ENCODE results near the gene ANKRD44.
"Not testable (repeated sequence)": the region's sequence is repeated elsewhere in the genome, so short reads cannot be mapped to it uniquely, and the experiment has no call there.

Gene ANKRD44

DNA sequence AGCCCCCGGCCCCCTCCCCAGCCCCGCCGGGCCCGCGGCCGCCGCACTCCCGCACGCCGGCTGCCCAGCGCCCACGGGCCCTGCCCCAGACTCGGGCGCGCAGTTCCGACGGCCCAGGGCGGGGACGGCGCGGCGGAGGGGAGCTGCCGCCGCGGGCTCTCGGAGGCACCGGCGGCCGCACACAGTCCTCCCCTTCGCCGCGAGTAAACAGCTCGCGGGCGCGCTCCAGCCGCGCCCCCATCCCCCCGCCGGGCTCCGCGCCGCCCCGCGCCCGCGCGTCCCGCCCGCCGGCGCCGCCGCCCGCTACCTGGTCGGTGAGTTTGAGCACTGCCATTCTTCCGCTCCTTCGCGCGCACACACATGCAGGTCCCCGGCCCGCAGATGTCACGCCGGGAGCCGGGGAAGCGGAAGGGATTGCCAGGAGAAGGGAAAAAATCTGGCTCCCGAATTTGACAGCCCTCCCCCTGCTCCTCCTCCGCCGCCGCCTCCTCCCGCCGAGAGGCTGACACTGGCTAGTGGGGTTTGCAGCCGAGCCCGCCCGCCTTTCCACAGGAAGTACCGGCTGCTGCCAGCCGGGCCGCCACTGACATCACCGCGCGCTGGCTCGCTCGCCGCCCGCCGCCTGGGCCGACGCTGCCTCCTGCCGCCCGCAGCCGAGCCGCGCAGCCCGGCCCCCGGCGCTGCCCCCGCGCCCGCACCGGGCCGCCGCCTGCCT, at the start of gene ANKRD44:
TSS of gene ANKRD44 (minus strand) at position 510 of the 715 bp plus-strand sequence. CDS start at position 334, 176 bp downstream.
- DNase-seq (ENCODE audit: low read depth) = peak; percentile 86

DNA sequence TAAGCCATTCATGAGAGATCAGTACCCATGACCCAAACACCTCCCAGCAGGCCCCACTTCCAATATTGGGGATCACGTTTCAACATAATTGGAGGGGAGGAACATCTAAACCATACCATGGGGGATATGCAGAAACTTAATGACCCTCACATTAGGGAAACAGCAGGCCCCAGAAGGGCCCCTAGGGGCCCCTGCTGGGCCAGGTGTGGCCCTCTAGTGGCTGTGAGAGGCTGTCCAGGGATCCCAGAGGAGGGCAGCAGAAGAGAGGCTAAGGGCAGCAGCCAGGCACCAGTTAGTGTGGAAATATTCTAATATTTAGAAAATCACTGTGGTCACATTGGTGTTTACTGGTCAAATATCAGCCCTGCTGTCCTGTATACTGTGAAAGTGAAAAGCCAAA, 49.3 kb upstream of the ANKRD44 start:
- DNase-seq (ENCODE audit: low read depth) = no peak

- DNase-seq (ENCODE audit: low read depth) = no peak
Measured at GRCh38 chr2:197358931-197359330, 48.4 kb upstream of the ANKRD44 start.

DNA sequence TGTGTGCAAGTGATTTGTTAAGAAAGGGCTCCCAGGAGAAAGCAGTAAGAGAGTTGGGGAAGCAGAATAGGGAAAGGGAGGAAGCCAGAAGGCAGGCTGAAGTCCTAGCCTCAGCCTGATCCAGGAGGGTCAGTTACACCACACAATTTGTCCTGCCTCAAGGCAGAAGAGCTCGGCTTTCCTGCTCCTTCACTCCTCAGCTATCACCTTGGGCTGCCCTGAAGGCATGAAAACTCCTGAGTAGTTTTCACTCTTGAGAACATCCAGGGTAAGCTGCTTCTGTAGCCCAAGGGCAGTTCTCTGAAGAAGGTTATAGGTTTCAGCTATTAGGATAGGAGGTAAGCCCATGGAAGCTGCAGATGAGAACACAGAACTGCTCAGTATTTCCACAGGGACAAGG, 47.4 kb upstream of the ANKRD44 start:
- no peak for DNase-seq (ENCODE audit: low read depth)

DNA sequence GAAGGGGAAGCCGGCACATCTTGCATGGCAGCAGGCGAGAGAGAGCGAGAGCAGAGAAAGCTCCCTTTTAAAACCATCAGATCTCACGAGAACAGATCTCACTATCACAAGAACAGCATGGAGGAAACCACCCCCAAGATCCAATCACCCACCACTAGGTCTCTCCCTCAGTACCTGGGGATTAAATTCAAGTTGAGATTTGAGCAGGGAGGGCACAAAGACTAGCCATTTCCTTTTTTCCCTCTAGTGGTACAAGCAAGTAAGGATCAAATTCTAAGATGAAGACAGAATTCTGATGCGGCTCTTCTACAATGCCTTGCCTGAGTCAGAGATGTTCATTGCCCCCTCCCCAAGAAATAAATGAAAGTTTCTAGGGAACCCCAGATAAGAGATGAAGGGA, 45.6 kb upstream of the ANKRD44 start:
- DNase-seq (ENCODE audit: low read depth) = no peak

GRCh38 chr2:197354169-197354558, 43.6 kb upstream of the ANKRD44 start:
- DNase-seq (ENCODE audit: low read depth) = no peak

- no peak for DNase-seq (ENCODE audit: low read depth)
Measured at GRCh38 chr2:197353393-197354168, 43.0 kb upstream of the ANKRD44 start.

GRCh38 chr2:197349699-197350098, 39.1 kb upstream of the ANKRD44 start:
- no peak for DNase-seq (ENCODE audit: low read depth)

DNA sequence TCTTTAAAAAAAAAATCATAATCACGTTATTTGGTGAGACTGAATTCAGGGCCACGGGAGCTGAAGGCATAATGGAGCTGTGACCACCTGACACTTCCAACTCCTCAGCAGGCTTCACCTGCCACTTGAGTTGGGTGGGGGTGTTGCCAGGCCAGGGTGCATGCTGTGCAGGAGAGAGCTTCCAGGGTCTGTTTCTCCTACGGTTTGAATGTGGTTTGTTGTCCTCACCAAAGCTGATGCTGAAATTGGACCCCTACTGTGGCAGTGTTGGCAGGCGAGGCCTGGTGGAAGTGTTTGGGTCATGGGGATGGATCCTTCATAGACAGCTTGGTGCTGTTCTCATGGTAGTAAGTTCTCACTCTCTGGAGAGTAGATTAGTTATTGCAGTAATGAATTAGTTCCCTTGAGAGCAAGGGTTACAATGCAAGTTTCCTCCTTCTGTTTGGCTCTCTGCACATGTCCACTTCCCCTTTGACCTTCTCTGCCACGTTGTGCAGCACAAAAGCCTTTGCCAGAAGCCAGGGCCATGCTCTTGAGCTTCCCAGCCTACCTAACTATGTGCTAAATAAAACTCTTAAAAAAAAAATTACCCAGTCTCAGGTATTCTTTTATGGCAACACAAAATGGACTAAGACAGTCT, 38.3 kb upstream of the ANKRD44 start:
- DNase-seq (ENCODE audit: low read depth) = no peak

GRCh38 chr2:197345846-197346370, 35.3 kb upstream of the ANKRD44 start:
- no peak for DNase-seq (ENCODE audit: low read depth)

DNA sequence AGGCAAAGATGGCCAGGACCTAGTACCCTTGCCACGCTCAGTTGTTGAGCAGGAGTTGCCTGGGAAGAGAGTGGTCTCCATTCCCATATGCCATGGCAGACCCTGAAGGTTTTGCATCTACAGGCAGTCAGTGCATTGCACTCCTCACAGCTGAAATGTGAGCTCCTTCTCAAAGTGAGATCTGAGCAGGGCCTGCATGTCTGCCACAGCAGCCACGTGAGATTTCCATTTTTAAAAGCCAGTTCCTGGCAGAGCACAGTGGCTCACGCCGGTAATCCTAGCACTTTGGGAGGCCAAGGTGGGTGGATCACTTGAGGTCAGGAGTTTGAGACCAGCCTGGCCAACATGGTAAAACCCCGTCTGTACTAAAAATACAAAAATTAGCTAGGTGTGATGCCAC, 33.4 kb upstream of the ANKRD44 start:
- DNase-seq (ENCODE audit: low read depth) = not testable (repeated sequence)

DNA sequence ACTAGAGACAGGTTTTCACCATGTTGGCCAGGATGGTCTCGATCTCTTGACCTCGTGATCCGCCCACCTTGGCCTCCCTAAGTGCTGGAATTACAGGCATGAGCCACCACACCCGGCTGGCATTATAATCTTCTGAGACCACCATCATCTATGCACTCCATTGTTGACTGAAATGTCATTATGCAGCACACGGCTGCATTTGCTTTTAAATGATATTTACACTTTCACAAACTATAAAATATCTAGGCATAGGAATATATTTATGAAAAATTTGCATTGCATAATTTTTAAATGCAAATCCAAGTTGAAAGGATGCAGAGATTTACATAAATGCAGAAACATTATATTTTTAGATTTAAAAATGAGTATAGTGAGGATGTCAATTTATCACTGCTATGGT, 30.0 kb upstream of the ANKRD44 start:
- DNase-seq (ENCODE audit: low read depth) = no peak

DNA sequence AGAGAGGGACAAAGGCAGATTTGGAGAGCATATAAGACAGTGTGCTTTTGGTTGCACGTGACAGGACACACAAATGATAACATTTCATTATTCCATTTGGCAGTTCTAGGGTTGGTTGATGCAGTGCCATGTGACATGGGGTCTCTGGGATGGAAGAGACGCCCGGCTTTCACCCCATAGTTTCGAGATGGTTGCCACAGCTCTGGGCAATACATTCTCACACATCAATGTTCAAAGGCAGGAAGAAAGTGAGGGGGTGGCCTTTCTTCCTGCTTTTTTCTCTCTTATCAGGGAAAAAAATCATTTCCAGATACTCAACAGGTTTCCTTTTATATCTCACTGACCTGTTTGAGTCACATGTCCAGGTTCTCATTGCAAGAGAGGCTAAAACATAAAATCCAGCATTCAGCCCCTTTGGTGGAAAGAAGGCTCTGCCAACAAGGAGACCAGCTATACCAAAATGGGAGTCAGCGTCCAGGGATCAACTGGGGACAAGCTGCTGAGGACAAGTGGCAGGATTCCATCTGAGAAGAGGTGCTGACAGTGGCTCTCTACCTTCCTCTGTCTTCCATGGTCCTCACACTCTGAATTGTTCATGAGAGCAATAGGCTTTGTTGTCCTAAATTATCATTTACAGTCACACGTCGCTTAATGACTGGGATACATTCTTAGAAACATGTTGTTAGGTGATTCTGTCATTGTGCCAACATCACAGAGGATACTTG, 29.1 kb upstream of the ANKRD44 start:
- DNase-seq (ENCODE audit: low read depth) = no peak

- DNase-seq (ENCODE audit: low read depth) = no peak
Measured at GRCh38 chr2:197339016-197339415, 28.4 kb upstream of the ANKRD44 start.

- no peak for DNase-seq (ENCODE audit: low read depth)
Measured at GRCh38 chr2:197332641-197333040, 22.1 kb upstream of the ANKRD44 start.

DNA sequence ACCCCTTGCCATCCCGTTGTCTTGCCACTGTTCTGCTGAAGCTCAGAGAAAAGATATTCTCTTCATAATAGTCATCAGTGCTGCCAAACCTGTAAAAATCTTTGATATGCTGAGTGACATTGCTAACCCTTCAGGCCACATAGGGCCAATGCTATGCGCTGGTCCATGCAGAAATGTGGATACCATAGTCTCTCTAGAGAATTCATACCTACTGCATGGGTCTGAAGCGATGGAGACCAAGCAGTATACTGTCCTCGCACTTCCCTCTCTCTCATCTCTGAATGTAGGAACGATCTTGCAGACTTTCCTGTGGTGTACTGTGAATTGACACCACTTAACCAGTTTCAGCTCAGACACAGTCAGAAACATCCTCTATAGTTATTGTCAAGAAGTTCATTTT, 17.9 kb upstream of the ANKRD44 start:
- no peak for DNase-seq (ENCODE audit: low read depth)

DNA sequence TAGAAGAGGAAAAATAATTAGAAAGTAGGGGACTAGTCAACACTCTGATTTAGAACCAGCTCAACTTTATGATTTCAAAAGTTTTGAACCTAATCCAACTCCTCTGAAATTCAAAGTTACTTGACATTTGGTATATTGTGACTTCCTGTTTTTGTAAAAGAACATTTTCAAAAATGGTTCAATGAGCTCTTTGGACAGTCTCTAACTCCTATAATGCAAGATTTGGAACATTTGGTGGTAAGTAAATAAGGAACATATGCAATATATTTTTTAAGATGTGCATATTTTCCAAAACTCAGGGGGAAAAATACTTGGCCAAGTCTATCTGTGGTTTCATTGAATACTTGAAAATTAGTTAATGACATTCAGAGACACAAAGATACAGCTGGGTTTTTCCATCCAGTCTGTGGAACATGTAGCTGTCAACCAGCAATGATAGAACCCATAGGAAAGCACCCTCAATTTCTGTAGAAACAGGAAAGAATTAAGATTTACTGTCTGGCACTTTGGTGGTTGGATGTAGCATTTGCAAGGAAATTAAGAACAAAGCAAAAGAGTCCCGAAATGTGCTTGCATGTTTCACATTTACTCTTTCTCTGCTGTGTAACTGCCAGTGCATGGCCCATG, 17.0 kb upstream of the ANKRD44 start:
- DNase-seq (ENCODE audit: low read depth) = peak; percentile 48

- no peak for DNase-seq (ENCODE audit: low read depth)
Measured at GRCh38 chr2:197327073-197327471, 16.5 kb upstream of the ANKRD44 start.

- no peak for DNase-seq (ENCODE audit: low read depth)
Measured at GRCh38 chr2:197324801-197325200, 14.2 kb upstream of the ANKRD44 start.

- DNase-seq (ENCODE audit: low read depth) = no peak
Measured at GRCh38 chr2:197322724-197323720, 12.4 kb upstream of the ANKRD44 start.
